Glutamatergic neuron (in vitro differentiated cells): Measurements from ENCODE around the gene FBN2. TPM values are rescaled to one million over a fixed set of nuclear protein-coding genes. Genes with fewer than 3 reads are reported as not detected.

ENCODE experiments used
- DNase-seq: peaks from one replicate; pipeline ENCODE4 v3.0.0; 2022
- H3K27ac Mint-ChIP-seq: one replicate; pipeline ENCODE4 v1.8.0; 2020; ENCODE audit warnings: mild to moderate bottlenecking, mixed read lengths, inconsistent platforms; ENCODE audit not compliant: unreplicated experiment
- H3K27me3 Mint-ChIP-seq: one replicate; pipeline ENCODE4 v1.8.0; 2020; ENCODE audit warnings: mild to moderate bottlenecking, moderate library complexity, mixed read lengths, inconsistent platforms; ENCODE audit not compliant: unreplicated experiment
- H3K36me3 Mint-ChIP-seq: one replicate; pipeline ENCODE4 v1.8.0; 2020; ENCODE audit warnings: mild to moderate bottlenecking, mixed read lengths, inconsistent platforms; ENCODE audit not compliant: unreplicated experiment
- H3K4me1 Mint-ChIP-seq: one replicate; pipeline ENCODE4 v1.8.0; 2020; ENCODE audit warnings: mild to moderate bottlenecking, low read depth, mixed read lengths, inconsistent platforms; ENCODE audit not compliant: unreplicated experiment
- H3K4me3 Mint-ChIP-seq: one replicate; pipeline ENCODE4 v1.8.0; 2020; ENCODE audit warnings: mild to moderate bottlenecking, mixed read lengths, inconsistent platforms; ENCODE audit not compliant: unreplicated experiment
- H3K9me3 Mint-ChIP-seq: one replicate; pipeline ENCODE4 v1.8.0; 2020; ENCODE audit warnings: mild to moderate bottlenecking, moderate library complexity, mixed read lengths, inconsistent platforms; ENCODE audit not compliant: unreplicated experiment
- CTCF ChIP-seq: fragments of 200-600 bp; sonication (generic); IDR thresholded peaks from one replicate; pipeline ENCODE4 v1.5.0; 2021; ENCODE audit not compliant: partially characterized antibody, unreplicated experiment
- total RNA-seq: library from RNA; stranded (reverse); fragmentation: NEBNext Ultra II Directional; extraction: Animal tissue kit (Norgen Biotek cat#: 25700); gene quantifications from one replicate; pipeline ENCODE4 v1.2.1, GENCODE V29; 2021; ENCODE audit not compliant: unreplicated experiment

FBN2 gene
- total RNA-seq, 1 donor from 2014 or later = 0.86 TPM

GRCh38 chr5:128300181-128300580 lies 237.9 kb downstream of the FBN2 start:
- no peaks in the 10 kb centered on the region for H3K9me3 Mint-ChIP-seq
- no peaks in the 10 kb centered on the region for H3K36me3 Mint-ChIP-seq
- no peak overlapping the region for H3K27ac Mint-ChIP-seq
- no peak for DNase-seq
- no peaks in the 10 kb centered on the region for H3K27me3 Mint-ChIP-seq
- TF ChIP-seq CTCF = no peak
- no peak overlapping the region for H3K4me3 Mint-ChIP-seq
- peaks cover 2% of the 10 kb centered on the region for H3K4me1 Mint-ChIP-seq

GRCh38 chr5:128290152-128290858 lies 247.7 kb downstream of the FBN2 start:
- H3K4me1 Mint-ChIP-seq = no peaks in the 10 kb centered on the region
- H3K36me3 Mint-ChIP-seq = no peaks in the 10 kb centered on the region
- H3K9me3 Mint-ChIP-seq = no peaks in the 10 kb centered on the region
- H3K4me3 Mint-ChIP-seq = no peak overlapping the region
- TF ChIP-seq CTCF = no peak
- no peak overlapping the region for H3K27ac Mint-ChIP-seq
- H3K27me3 Mint-ChIP-seq = no peaks in the 10 kb centered on the region
- no peak for DNase-seq

GRCh38 chr5:128287740-128288139 lies 250.3 kb downstream of the FBN2 start:
- no peak overlapping the region for H3K4me3 Mint-ChIP-seq
- DNase-seq = no peak
- no peaks in the 10 kb centered on the region for H3K36me3 Mint-ChIP-seq
- no peak for TF ChIP-seq CTCF
- H3K9me3 Mint-ChIP-seq = no peaks in the 10 kb centered on the region
- H3K4me1 Mint-ChIP-seq = no peaks in the 10 kb centered on the region
- H3K27me3 Mint-ChIP-seq = no peaks in the 10 kb centered on the region
- H3K27ac Mint-ChIP-seq = no peak overlapping the region

GRCh38 chr5:128284236-128284635 lies 253.8 kb downstream of the FBN2 start:
- H3K27me3 Mint-ChIP-seq = no peaks in the 10 kb centered on the region
- DNase-seq = no peak
- no peaks in the 10 kb centered on the region for H3K4me1 Mint-ChIP-seq
- H3K9me3 Mint-ChIP-seq = no peaks in the 10 kb centered on the region
- H3K27ac Mint-ChIP-seq = no peak overlapping the region
- no peaks in the 10 kb centered on the region for H3K36me3 Mint-ChIP-seq
- no peak for TF ChIP-seq CTCF
- H3K4me3 Mint-ChIP-seq = no peak overlapping the region

GRCh38 chr5:128279345-128279744 lies 258.7 kb downstream of the FBN2 start:
- DNase-seq = no peak
- H3K27me3 Mint-ChIP-seq = no peaks in the 10 kb centered on the region
- H3K9me3 Mint-ChIP-seq = no peaks in the 10 kb centered on the region
- no peak overlapping the region for H3K27ac Mint-ChIP-seq
- no peaks in the 10 kb centered on the region for H3K4me1 Mint-ChIP-seq
- no peak for TF ChIP-seq CTCF
- H3K36me3 Mint-ChIP-seq = no peaks in the 10 kb centered on the region
- H3K4me3 Mint-ChIP-seq = no peak overlapping the region
